HEK293T (cell line): Measurements from ENCODE around the gene IRF2.

ENCODE experiments used
- ARNT ChIP-seq: fragments of 450-650 bp; IDR thresholded peaks from 2 replicates; pipeline ENCODE4 v1.6.1; 2017; ENCODE audit warnings: mild to moderate bottlenecking
- BHLHE40 ChIP-seq: fragments of 450-650 bp; IDR thresholded peaks from 2 replicates; pipeline ENCODE4 v1.6.1; 2016; ENCODE audit warnings: mild to moderate bottlenecking, moderate library complexity, borderline replicate concordance
- TARDBP ChIP-seq: fragments of 450-650 bp; IDR thresholded peaks from 2 replicates; pipeline ENCODE4 v1.6.1; 2016

DNA sequence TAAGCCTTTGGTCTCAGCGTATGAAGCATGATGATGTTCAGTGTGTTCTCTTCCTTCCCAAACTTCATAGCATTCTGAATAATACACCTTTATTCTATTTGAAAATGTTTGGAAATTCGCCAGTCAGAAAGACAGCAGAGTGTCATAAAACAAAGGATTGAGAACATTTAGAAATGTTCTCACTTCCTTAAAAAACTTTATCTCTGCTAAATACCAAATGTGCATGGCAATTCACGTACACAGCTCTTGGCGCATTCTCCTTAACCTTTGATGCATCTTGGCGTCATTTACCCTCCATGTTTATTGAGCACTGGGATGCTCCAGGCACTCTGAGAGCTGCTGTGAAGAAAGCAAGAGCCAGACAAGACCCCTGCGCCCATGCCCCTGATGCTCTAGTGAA, 7.2 kb upstream of the IRF2 start:
- TF ChIP-seq TARDBP (no peak), ARNT (no peak), BHLHE40 (no peak)
